HG02798 (cell line): Measurements from ENCODE around the gene KPNA5.
A peak's percentile ranks its signal among the peaks of the same experiment; 100 is the strongest.
"Not testable (repeated sequence)": the region's sequence is repeated elsewhere in the genome, so short reads cannot be mapped to it uniquely, and the experiment has no call there.

Source experiments
- ATAC-seq: cut with Tn5 transposase; IDR thresholded peaks from one replicate; pipeline ENCODE4 v1.9.1; 2021; ENCODE audit warnings: mild to moderate bottlenecking; ENCODE audit not compliant: unreplicated experiment, poor library complexity

Gene KPNA5

DNA sequence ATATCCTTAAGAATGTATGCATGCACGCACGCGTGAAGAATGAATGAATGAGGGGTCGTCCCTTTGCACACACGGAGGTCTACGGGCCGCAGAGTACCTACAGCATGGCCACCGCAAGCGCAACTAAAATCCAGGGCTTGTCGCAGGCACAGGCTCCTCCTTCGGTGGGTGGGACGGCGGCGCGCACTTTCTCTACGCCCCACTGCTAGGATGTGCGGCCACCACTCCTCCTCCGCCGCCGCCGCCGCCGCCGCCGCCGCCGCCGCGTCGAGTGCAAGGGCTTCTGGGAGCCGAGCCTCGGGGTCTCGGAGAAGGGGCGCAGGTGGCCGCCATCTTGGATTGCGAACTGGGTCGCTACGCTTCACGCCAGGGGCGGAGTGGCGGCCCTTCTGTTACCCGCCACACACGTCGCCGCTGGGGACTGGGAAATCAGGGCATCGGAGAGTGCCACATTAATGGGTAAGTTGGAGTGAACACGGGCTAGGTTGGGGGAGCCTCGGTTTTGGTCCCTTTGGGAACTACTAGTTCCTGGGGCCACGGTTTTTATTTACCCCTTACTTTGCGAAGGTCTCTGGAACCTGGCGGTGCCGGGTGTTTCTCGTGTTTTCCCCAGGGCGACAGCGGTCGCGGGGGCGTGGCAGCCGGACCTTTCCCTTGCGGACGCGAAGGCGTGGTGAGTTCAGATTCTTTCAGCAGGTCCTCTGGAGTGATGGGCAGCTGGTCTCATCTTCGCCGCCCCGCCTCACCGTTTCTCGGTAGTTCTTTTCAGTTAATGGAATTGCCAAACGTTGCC, at the start of gene KPNA5:
Gene KPNA5, plus strand, starts transcription at position 332 of the 793 bp plus-strand sequence. Its CDS starts 124 bp downstream, at position 456.
- peak; percentile 95 for ATAC-seq

GRCh38 chr6:116631379-116631990, 49.5 kb upstream of the KPNA5 start:
- no peak for ATAC-seq

DNA sequence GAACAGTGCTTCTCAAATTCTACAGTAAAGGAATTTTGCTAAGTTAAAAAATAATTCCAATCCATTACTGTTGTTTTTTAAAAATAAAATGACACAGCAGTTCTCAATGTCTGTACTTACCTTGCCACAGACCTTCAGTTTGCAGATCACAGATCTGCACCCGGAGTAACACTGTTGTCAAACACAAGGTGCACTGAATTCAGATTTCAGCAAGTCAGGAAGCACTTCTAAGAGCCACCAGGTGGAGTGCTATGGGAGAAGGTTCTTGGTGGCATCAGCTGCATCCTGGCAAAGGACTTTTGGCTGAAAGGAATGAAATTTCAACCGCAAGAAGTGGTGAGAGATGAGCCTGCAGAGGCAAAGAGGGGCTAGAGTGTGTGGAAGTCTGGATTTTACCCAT, 47.3 kb upstream of the KPNA5 start:
- ATAC-seq, result no peak

GRCh38 chr6:116648156-116648555, 32.9 kb upstream of the KPNA5 start:
- ATAC-seq, result no peak

- ATAC-seq, result no peak
These were observed 31.9 kb upstream of the KPNA5 start for GRCh38 chr6:116649129-116649528.

- ATAC-seq, result no peak
These were observed 29.1 kb upstream of the KPNA5 start for GRCh38 chr6:116651916-116652315.

DNA sequence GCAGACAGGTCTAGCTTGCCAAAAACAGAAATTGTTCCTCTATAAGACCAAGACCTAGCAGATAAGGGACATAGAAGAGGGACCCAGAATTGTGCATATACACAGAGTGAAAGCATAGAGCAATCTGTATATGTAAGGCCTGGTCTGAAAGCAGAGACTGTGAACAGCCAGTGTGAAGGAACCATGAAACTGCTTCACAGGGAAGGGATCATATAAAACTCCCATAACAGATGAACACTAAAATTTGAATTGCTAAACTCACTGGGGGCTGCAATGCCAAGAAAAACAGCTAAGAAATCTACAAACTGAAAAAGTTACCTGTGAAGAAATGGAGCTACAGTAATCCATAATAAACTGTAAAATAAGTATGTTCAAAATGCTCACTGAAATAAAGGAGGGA, 19.4 kb upstream of the KPNA5 start:
- no peak for ATAC-seq

- ATAC-seq, result no peak
These were observed 18.8 kb upstream of the KPNA5 start for GRCh38 chr6:116662202-116662601.

GRCh38 chr6:116663308-116663707, 17.7 kb upstream of the KPNA5 start:
- ATAC-seq, result no peak

DNA sequence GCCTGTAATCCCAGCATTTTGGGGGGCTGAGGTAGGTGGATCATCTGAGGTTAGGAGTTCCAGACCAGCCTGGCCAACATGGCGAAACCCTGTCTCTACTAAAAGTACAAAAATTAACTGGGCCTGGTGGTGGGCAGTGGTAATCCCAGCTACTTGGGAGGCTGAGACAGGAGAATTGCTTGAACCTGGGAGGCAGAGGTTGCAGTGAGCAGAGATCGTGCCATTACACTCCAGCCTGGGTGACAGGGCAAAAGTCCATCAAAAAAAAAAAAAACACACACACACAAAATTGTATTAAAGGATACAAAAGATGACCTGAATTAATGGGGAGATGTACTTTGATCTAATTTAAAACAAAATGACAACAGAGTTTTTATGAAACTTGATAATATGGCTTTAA, 16.8 kb upstream of the KPNA5 start:
- ATAC-seq, result not testable (repeated sequence)

DNA sequence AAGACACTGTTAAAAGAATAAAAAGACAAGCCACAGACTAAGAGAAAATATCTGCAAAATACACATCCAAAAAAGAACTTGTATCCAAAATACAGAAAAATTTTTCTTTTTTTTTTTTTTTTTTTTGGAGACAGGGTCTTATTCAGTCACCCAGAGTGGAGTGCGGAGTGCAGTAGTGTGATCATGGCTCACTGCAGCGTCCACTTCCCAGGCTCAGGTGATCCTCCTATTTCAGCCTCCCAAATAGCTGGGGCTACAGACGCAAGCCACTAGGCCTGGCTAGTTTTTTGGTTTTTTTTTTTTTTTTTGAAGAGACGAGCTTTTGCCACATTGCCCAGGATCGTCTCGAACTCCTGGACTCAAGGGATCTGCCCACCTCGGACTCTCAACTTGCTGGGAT, 15.5 kb upstream of the KPNA5 start:
- no peak for ATAC-seq

- ATAC-seq, result peak; percentile 48
These were observed 14.1 kb upstream of the KPNA5 start for GRCh38 chr6:116666869-116667268.

- ATAC-seq, result no peak
These were observed 13.4 kb upstream of the KPNA5 start for GRCh38 chr6:116667623-116668022.

DNA sequence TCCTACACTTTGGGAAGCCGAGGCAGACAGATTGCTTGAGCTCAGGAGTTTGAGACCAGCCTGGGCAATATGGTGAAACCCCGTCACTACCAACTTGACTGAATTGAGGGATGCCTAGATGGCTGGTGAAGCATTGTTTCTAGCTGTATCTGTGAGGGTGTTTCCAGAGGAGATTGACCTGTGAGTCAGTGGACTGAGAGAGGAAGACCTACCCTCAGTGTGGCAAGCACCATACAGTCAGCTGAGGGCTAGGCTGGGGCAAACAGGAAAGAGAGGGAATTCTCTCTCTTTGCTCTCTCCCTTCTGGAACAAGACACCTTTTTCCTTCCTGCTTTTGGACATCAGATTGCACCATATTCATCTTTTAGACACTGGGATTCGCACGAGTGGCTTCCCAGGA, 8.7 kb upstream of the KPNA5 start:
- ATAC-seq, result no peak

DNA sequence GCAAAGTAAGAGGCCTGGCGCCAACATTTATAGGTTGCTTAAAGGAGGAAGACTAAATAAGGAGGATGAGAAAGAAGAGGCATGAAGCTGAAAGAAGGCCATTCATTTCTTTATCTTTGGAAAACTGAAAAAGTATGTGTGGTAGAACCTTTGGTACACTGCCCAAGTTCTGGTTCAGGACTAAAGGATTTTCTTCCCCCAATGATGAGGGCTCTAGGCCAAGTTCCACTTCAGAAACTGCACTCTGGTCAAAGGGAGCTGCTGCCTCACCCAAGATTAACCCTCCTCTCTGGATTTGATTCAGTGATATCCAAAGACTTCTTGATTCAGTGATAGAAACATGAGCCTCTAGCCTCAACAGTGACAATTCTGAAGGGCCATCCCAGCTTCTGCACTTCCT, 5.0 kb upstream of the KPNA5 start:
- no peak for ATAC-seq

DNA sequence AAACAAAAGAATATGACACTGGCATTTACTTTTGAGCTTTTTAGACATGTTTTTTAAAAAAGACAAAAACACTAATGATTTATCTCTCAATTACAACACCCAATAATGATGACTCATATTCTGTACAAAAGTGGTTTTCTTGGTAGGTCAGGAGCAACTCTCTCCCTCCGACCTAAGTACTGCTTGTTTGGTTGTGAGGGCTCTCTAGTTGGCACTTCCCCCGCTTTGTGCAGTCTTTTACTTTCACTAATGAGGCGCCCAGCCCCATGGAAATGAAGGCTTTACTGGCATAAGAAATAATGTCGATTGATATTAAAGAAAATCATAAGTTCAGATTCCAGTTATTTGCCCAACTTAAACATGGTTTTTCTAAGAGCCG, 1.3 kb downstream of the KPNA5 start:
- peak; percentile 27 for ATAC-seq

DNA sequence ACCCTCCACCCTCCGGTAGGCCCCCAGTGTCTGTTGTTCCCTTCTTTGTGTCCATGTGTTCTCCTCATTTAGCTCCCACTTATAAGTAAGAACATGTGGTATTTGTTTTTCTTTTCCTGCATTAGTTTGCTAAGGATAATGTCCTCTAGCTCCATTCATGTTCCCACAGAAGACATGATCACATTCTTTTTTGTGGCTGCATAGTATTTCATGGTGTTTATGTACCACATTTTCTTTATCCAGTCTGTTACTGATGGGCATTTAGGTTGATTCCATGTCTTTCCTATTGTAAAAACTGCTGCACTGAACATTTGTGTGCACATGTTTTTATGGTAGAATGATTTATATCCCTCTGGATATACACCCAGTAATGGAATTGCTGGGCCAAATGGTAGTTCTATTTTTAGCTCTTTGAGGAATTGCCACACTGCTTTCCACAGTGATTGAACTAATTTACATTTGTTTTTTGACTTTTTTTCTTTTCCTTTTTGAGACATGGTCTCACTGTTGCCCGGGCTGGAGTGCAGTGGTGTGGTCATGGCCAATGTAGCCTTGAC, 4.5 kb downstream of the KPNA5 start:
- no peak for ATAC-seq

- ATAC-seq, result not testable (repeated sequence)
These were observed 5.6 kb downstream of the KPNA5 start for GRCh38 chr6:116686475-116687101.

DNA sequence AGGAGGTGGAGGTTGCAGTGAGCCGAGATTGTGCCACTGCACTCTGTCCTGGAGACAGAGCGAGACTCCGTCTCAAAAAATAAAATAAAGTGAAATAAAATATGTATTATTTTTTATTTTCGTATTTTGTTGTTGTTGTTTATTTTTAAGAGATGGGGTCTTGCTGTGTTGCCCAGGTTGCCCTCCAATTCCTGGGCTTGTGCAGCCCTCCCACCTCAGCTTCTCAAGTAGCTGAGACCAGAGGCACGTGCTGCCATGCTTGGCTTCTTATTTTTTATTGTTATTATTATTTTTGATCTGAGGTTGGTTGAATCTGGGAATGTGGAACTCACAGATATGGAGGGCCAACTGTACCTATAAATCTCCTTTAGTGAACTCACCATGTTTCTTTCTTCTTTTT, 10.1 kb downstream of the KPNA5 start:
- ATAC-seq, result no peak

- ATAC-seq, result not testable (repeated sequence)
These were observed 11.9 kb downstream of the KPNA5 start for GRCh38 chr6:116692873-116693272.

GRCh38 chr6:116693275-116693674, 12.3 kb downstream of the KPNA5 start:
- not testable (repeated sequence) for ATAC-seq
